ENCODE measurements around the gene CLIC3.

CLIC3 gene

GRCh38 chr9:137030006-137030405 lies 33.6 kb upstream of the CLIC3 start:
- Histone ChIP-seq H3K9ac (ENCODE audit: insufficient read length, low read depth) (peak overlapping the region; percentile 61), H3K4me3 (ENCODE audit: insufficient read length, low read depth) (no peak overlapping the region), H3K27me3 (ENCODE audit: insufficient read depth, insufficient read length) (peaks cover 42% of the 10 kb centered on the region), H3K9me3 (ENCODE audit: insufficient read depth, low read length) (no peaks in the 10 kb centered on the region), H3K4me1 (ENCODE audit: insufficient read depth, insufficient read length) (peaks cover 41% of the 10 kb centered on the region), H3K36me3 (ENCODE audit: insufficient read depth, insufficient read length, low read length) (no peaks in the 10 kb centered on the region)
- no peak for DNase-seq (ENCODE audit: low read depth, low spot score)
- no peak for TF ChIP-seq SUZ12 (IDR thresholded peaks at IDR 0.05; ENCODE audit: extremely low read depth, insufficient read depth, insufficient read length)
- no peak for TF ChIP-seq ZNF274 (IDR thresholded peaks at IDR 0.05; ENCODE audit: low read depth, low read length)
- no peak for TF ChIP-seq YY1 (IDR thresholded peaks at IDR 0.05; ENCODE audit: insufficient read depth, insufficient read length)

GRCh38 chr9:137029058-137029936 lies 32.9 kb upstream of the CLIC3 start:
- TF ChIP-seq YY1 (IDR thresholded peaks at IDR 0.05; ENCODE audit: insufficient read depth, insufficient read length) = no peak
- TF ChIP-seq SUZ12 (IDR thresholded peaks at IDR 0.05; ENCODE audit: extremely low read depth, insufficient read depth, insufficient read length) = no peak
- TF ChIP-seq ZNF274 (IDR thresholded peaks at IDR 0.05; ENCODE audit: low read depth, low read length) = no peak
- peak overlapping the region; percentile 75 for H3K9ac ChIP-seq (ENCODE audit: insufficient read length, low read depth)
- no peaks in the 10 kb centered on the region for H3K36me3 ChIP-seq (ENCODE audit: insufficient read depth, insufficient read length, low read length)
- peaks cover 36% of the 10 kb centered on the region for H3K4me1 ChIP-seq (ENCODE audit: insufficient read depth, insufficient read length)
- peak; percentile 49 for DNase-seq (ENCODE audit: low read depth, low spot score)
- peaks cover 35% of the 10 kb centered on the region for H3K27me3 ChIP-seq (ENCODE audit: insufficient read depth, insufficient read length)
- no peaks in the 10 kb centered on the region for H3K9me3 ChIP-seq (ENCODE audit: insufficient read depth, low read length)
- peak overlapping the region; percentile 33 for H3K4me3 ChIP-seq (ENCODE audit: insufficient read length, low read depth)

- DNase-seq (ENCODE audit: low read depth, low spot score) = no peak
- Histone ChIP-seq H3K27me3 (ENCODE audit: insufficient read depth, insufficient read length) (peaks cover 34% of the 10 kb centered on the region), H3K9ac (ENCODE audit: insufficient read length, low read depth) (peak overlapping the region; percentile 75), H3K36me3 (ENCODE audit: insufficient read depth, insufficient read length, low read length) (no peaks in the 10 kb centered on the region), H3K4me3 (ENCODE audit: insufficient read length, low read depth) (peak overlapping the region; percentile 33), H3K9me3 (ENCODE audit: insufficient read depth, low read length) (no peaks in the 10 kb centered on the region), H3K4me1 (ENCODE audit: insufficient read depth, insufficient read length) (peaks cover 40% of the 10 kb centered on the region)
- no peak for TF ChIP-seq ZNF274 (IDR thresholded peaks at IDR 0.05; ENCODE audit: low read depth, low read length)
- TF ChIP-seq YY1 (IDR thresholded peaks at IDR 0.05; ENCODE audit: insufficient read depth, insufficient read length) = no peak
- TF ChIP-seq SUZ12 (IDR thresholded peaks at IDR 0.05; ENCODE audit: extremely low read depth, insufficient read depth, insufficient read length) = no peak
Measured at GRCh38 chr9:137028263-137029057, 32.1 kb upstream of the CLIC3 start.

GRCh38 chr9:137027369-137028262 lies 31.2 kb upstream of the CLIC3 start, which contains the start of gene ABCA2:
TSS of gene ABCA2 (minus strand) at chr9:137028237. CDS start at chr9:137028140, 97 bp downstream.
- Histone ChIP-seq H3K27me3 (ENCODE audit: insufficient read depth, insufficient read length) (peaks cover 34% of the 10 kb centered on the region), H3K9me3 (ENCODE audit: insufficient read depth, low read length) (no peaks in the 10 kb centered on the region), H3K4me1 (ENCODE audit: insufficient read depth, insufficient read length) (peaks cover 45% of the 10 kb centered on the region), H3K4me3 (ENCODE audit: insufficient read length, low read depth) (peak within 1 kb of the TSS; percentile 45), H3K9ac (ENCODE audit: insufficient read length, low read depth) (peak within 1 kb of the TSS; percentile 75), H3K36me3 (ENCODE audit: insufficient read depth, insufficient read length, low read length) (no peaks in the 10 kb centered on the region)
- TF ChIP-seq YY1 (IDR thresholded peaks at IDR 0.05; ENCODE audit: insufficient read depth, insufficient read length) (no peak), SUZ12 (IDR thresholded peaks at IDR 0.05; ENCODE audit: extremely low read depth, insufficient read depth, insufficient read length) (peak; percentile 15)
- no peak for DNase-seq (ENCODE audit: low read depth, low spot score)

- TF ChIP-seq YY1 (IDR thresholded peaks at IDR 0.05; ENCODE audit: insufficient read depth, insufficient read length) = no peak
- no peak for TF ChIP-seq SUZ12 (IDR thresholded peaks at IDR 0.05; ENCODE audit: extremely low read depth, insufficient read depth, insufficient read length)
- TF ChIP-seq ZNF274 (IDR thresholded peaks at IDR 0.05; ENCODE audit: low read depth, low read length) = no peak
- Histone ChIP-seq H3K36me3 (ENCODE audit: insufficient read depth, insufficient read length, low read length) (no peaks in the 10 kb centered on the region), H3K27me3 (ENCODE audit: insufficient read depth, insufficient read length) (peaks cover 34% of the 10 kb centered on the region), H3K9me3 (ENCODE audit: insufficient read depth, low read length) (no peaks in the 10 kb centered on the region), H3K9ac (ENCODE audit: insufficient read length, low read depth) (peak overlapping the region; percentile 72), H3K4me3 (ENCODE audit: insufficient read length, low read depth) (no peak overlapping the region), H3K4me1 (ENCODE audit: insufficient read depth, insufficient read length) (peaks cover 47% of the 10 kb centered on the region)
- no peak for DNase-seq (ENCODE audit: low read depth, low spot score)
Measured at GRCh38 chr9:137026828-137027227, 30.5 kb upstream of the CLIC3 start.

GRCh38 chr9:137026384-137026783 lies 30.0 kb upstream of the CLIC3 start:
- H3K36me3 ChIP-seq (ENCODE audit: insufficient read depth, insufficient read length, low read length) = no peaks in the 10 kb centered on the region
- H3K9ac ChIP-seq (ENCODE audit: insufficient read length, low read depth) = no peak overlapping the region
- no peak overlapping the region for H3K4me3 ChIP-seq (ENCODE audit: insufficient read length, low read depth)
- no peaks in the 10 kb centered on the region for H3K9me3 ChIP-seq (ENCODE audit: insufficient read depth, low read length)
- DNase-seq (ENCODE audit: low read depth, low spot score) = no peak
- no peak for TF ChIP-seq ZNF274 (IDR thresholded peaks at IDR 0.05; ENCODE audit: low read depth, low read length)
- no peak for TF ChIP-seq YY1 (IDR thresholded peaks at IDR 0.05; ENCODE audit: insufficient read depth, insufficient read length)
- TF ChIP-seq SUZ12 (IDR thresholded peaks at IDR 0.05; ENCODE audit: extremely low read depth, insufficient read depth, insufficient read length) = no peak
- peaks cover 34% of the 10 kb centered on the region for H3K27me3 ChIP-seq (ENCODE audit: insufficient read depth, insufficient read length)
- peaks cover 47% of the 10 kb centered on the region for H3K4me1 ChIP-seq (ENCODE audit: insufficient read depth, insufficient read length)
